Lower leg skin (tissue), 3 donors: Measurements from ENCODE around the gene TOMM7.

Source experiments
- POLR2A ChIP-seq, 2 donors: fragments of 450-650 bp; IDR thresholded peaks; one replicate each; pipeline ENCODE4 v1.6.1; 2016 to 2017; ENCODE audit warnings: antibody characterized with exemption in 2 of 2, mild to moderate bottlenecking in 1 of 2, moderate library complexity in 1 of 2
- TF ChIP-seq, protein P1 (sequence below), 3 donors: fragments of 450-650 bp; IDR thresholded peaks; one replicate each; pipeline ENCODE4 v1.5.1; 2016; ENCODE audit warnings: antibody characterized with exemption in 3 of 3, mild to moderate bottlenecking in 3 of 3, moderate library complexity in 2 of 3

DNA sequence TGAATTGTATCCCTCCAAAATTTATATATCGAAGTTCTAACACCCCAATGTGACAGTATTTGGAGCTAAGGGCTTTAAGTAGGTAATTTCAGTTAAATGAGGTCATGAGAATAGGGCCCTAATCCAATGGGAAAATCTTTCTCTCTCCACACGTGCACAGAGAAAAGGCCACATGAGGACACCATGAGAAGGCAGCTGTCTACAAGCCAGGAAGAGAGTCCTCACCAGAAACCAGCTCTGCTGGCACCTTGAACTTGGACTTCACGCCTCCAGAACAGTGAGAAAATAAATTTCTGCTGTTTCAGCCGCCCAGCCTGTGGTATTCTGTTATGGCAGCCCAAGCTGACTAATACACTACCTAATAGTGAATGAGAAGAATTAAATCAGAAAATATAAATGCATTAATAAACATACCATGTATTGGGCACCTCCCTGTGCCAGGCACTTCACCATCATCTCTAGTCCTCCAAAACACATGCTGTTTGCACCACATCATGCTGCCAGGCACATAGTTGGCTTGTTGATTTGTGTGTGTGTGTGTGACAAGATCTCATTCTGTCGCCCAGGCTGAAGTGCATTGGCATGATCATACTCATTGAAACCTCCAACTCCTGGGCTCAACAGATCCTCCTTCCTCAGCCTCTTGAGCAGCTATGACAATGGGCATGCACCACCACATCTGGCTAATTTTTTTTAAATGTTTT lies 9.1 kb upstream of the TOMM7 start:
- TF ChIP-seq, protein P1, sequence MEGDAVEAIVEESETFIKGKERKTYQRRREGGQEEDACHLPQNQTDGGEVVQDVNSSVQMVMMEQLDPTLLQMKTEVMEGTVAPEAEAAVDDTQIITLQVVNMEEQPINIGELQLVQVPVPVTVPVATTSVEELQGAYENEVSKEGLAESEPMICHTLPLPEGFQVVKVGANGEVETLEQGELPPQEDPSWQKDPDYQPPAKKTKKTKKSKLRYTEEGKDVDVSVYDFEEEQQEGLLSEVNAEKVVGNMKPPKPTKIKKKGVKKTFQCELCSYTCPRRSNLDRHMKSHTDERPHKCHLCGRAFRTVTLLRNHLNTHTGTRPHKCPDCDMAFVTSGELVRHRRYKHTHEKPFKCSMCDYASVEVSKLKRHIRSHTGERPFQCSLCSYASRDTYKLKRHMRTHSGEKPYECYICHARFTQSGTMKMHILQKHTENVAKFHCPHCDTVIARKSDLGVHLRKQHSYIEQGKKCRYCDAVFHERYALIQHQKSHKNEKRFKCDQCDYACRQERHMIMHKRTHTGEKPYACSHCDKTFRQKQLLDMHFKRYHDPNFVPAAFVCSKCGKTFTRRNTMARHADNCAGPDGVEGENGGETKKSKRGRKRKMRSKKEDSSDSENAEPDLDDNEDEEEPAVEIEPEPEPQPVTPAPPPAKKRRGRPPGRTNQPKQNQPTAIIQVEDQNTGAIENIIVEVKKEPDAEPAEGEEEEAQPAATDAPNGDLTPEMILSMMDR (IDR thresholded peaks at IDR 0.05) = no peak
- no peak for TF ChIP-seq POLR2A (IDR thresholded peaks at IDR 0.05)
